ENCODE data around the gene AHNAK.
"Not testable (repeated sequence)": the region's sequence is repeated elsewhere in the genome, so short reads cannot be mapped to it uniquely, and the experiment has no call there.

The AHNAK gene

GRCh38 chr11:62572431-62572830 lies 25.8 kb upstream of the AHNAK start:
- no peak for DNase-seq (ENCODE audit: low read depth, low spot score)

GRCh38 chr11:62571493-62571892 lies 24.9 kb upstream of the AHNAK start:
- DNase-seq (ENCODE audit: low read depth, low spot score), result not testable (repeated sequence)

GRCh38 chr11:62570903-62571302 lies 24.3 kb upstream of the AHNAK start:
- not testable (repeated sequence) for DNase-seq (ENCODE audit: low read depth, low spot score)

GRCh38 chr11:62569611-62570010 lies 23.0 kb upstream of the AHNAK start:
- no peak for DNase-seq (ENCODE audit: low read depth, low spot score)

- DNase-seq (ENCODE audit: low read depth, low spot score), result no peak
Measured at GRCh38 chr11:62567018-62567633, 20.5 kb upstream of the AHNAK start.

GRCh38 chr11:62566247-62566646 lies 19.6 kb upstream of the AHNAK start:
- DNase-seq (ENCODE audit: low read depth, low spot score), result no peak

- DNase-seq (ENCODE audit: low read depth, low spot score), result no peak
Measured at GRCh38 chr11:62565100-62565802, 18.6 kb upstream of the AHNAK start.

GRCh38 chr11:62561677-62562230 lies 15.1 kb upstream of the AHNAK start:
- DNase-seq (ENCODE audit: low read depth, low spot score), result peak; percentile 82

- peak; percentile 99 for DNase-seq (ENCODE audit: low read depth, low spot score)
Measured at GRCh38 chr11:62560566-62561103, 14.0 kb upstream of the AHNAK start.

GRCh38 chr11:62559626-62560025 lies 13.0 kb upstream of the AHNAK start:
- DNase-seq (ENCODE audit: low read depth, low spot score), result not testable (repeated sequence)

GRCh38 chr11:62559204-62559603 lies 12.6 kb upstream of the AHNAK start:
- no peak for DNase-seq (ENCODE audit: low read depth, low spot score)

- DNase-seq (ENCODE audit: low read depth, low spot score), result peak; percentile 79
Measured at GRCh38 chr11:62558669-62559068, 12.1 kb upstream of the AHNAK start.

- no peak for DNase-seq (ENCODE audit: low read depth, low spot score)
Measured at GRCh38 chr11:62556875-62557631, 10.4 kb upstream of the AHNAK start.

GRCh38 chr11:62556108-62556874 lies 9.7 kb upstream of the AHNAK start:
- peak; percentile 86 for DNase-seq (ENCODE audit: low read depth, low spot score)

GRCh38 chr11:62555464-62556107 lies 9.0 kb upstream of the AHNAK start:
- peak; percentile 49 for DNase-seq (ENCODE audit: low read depth, low spot score)

- DNase-seq (ENCODE audit: low read depth, low spot score), result peak; percentile 87
Measured at GRCh38 chr11:62554387-62555167, 8.0 kb upstream of the AHNAK start.

GRCh38 chr11:62553839-62554361 lies 7.3 kb upstream of the AHNAK start:
- no peak for DNase-seq (ENCODE audit: low read depth, low spot score)

GRCh38 chr11:62553080-62553838 lies 6.7 kb upstream of the AHNAK start:
- DNase-seq (ENCODE audit: low read depth, low spot score), result peak; percentile 93

- peak; percentile 67 for DNase-seq (ENCODE audit: low read depth, low spot score)
Measured at GRCh38 chr11:62552485-62553079, 6.0 kb upstream of the AHNAK start.
